Measurements from ENCODE around the gene RNH1. TPM values are rescaled to one million over a fixed set of nuclear protein-coding genes. Genes with fewer than 3 reads are reported as not detected.

RNH1 gene
- polyA plus RNA-seq, 3 donors: 381 to 445 (median 443) TPM

GRCh38 chr11:465896-466530 is 41.0 kb downstream of the RNH1 start:
- no peaks in the 10 kb centered on the region for H3K9me3 ChIP-seq (replicated peaks in 1 of 2; ENCODE audit: control insufficient read depth in 1 of 2, insufficient read depth in 1 of 2, low read length in 2 of 2)
- intact Hi-C loops (cut with micrococcal nuclease): no loop called here
- no peak overlapping the region for H2AFZ ChIP-seq (ENCODE audit: insufficient read depth, low read depth, low read length, poor library complexity, severe bottlenecking)
- no peak for TF ChIP-seq CTCF (IDR thresholded peaks at IDR 0.05)
- Mint-ChIP-seq H3K4me3 (no peak overlapping the region), H3K9me3 (peaks cover 0 to 4% (median 0%) of the 10 kb centered on the region in 7 donors), H3K4me1 (peaks cover 15% of the 10 kb centered on the region), H3K36me3 (peaks cover 13 to 23% of the 10 kb centered on the region in 2 donors), H3K27ac (peak overlapping the region in 4 of 7 donors; percentile 44 to 77 (median 61)), H3K27me3 (ENCODE audit: low read depth in 3 of 3) (no peaks in the 10 kb centered on the region)
- no peaks in the 10 kb centered on the region for H4K20me1 ChIP-seq (ENCODE audit: insufficient read depth, low read length)
- H3K9ac ChIP-seq (ENCODE audit: insufficient read depth, low read length, poor library complexity, severe bottlenecking): no peak overlapping the region
- no peaks in the 10 kb centered on the region for H3K79me2 ChIP-seq (ENCODE audit: insufficient read depth, low read length)
- H3K27ac ChIP-seq (ENCODE audit: low read depth in 1 of 2, low read length in 2 of 2): peak overlapping the region in 1 of 2 donors; percentile 27
- 78% methylated on average over 2 of the region's 9 CpGs for WGBS (ENCODE audit: insufficient coverage)
- peak; percentile 32 to 44 (median 41) for DNase-seq
- no peaks in the 10 kb centered on the region for H3K27me3 ChIP-seq (ENCODE audit: control insufficient read depth in 2 of 2, insufficient read depth in 2 of 2, low read length in 2 of 2)
- peaks cover 5 to 11% of the 10 kb centered on the region in 2 donors for H3K36me3 ChIP-seq (replicated peaks in 1 of 2; ENCODE audit: control insufficient read depth in 1 of 2, insufficient read depth in 2 of 2, low read length in 2 of 2)
- H3K4me1 ChIP-seq (ENCODE audit: control insufficient read depth in 1 of 2, insufficient read depth in 2 of 2, low read length in 2 of 2): peaks cover 10 to 14% of the 10 kb centered on the region in 2 donors
- no peak overlapping the region for H3K4me2 ChIP-seq (replicated peaks; ENCODE audit: extremely low read depth, low read length, poor library complexity, severe bottlenecking)
- no peak overlapping the region for H3K4me3 ChIP-seq (replicated peaks in 1 of 3; ENCODE audit: low read depth in 2 of 3, low read length in 3 of 3)

GRCh38 chr11:464316-464715 is 42.7 kb downstream of the RNH1 start:
- Mint-ChIP-seq H3K27me3 (ENCODE audit: low read depth in 3 of 3) (no peaks in the 10 kb centered on the region), H3K27ac (no peak overlapping the region), H3K4me3 (no peak overlapping the region), H3K4me1 (peaks cover 12% of the 10 kb centered on the region), H3K36me3 (peaks cover 22 to 32% of the 10 kb centered on the region in 2 donors), H3K9me3 (peaks cover 0 to 4% (median 0%) of the 10 kb centered on the region in 7 donors)
- H3K9ac ChIP-seq (ENCODE audit: insufficient read depth, low read length, poor library complexity, severe bottlenecking): no peak overlapping the region
- H3K4me1 ChIP-seq (ENCODE audit: control insufficient read depth in 1 of 2, insufficient read depth in 2 of 2, low read length in 2 of 2): peaks cover 10 to 14% of the 10 kb centered on the region in 2 donors
- DNase-seq: no peak
- intact Hi-C loops (cut with micrococcal nuclease): no loop called here
- no peak overlapping the region for H3K27ac ChIP-seq (ENCODE audit: low read depth in 1 of 2, low read length in 2 of 2)
- H4K20me1 ChIP-seq (ENCODE audit: insufficient read depth, low read length): no peaks in the 10 kb centered on the region
- WGBS (ENCODE audit: insufficient coverage): 98% methylated on average over 12 of the region's 24 CpGs
- H2AFZ ChIP-seq (ENCODE audit: insufficient read depth, low read depth, low read length, poor library complexity, severe bottlenecking): no peak overlapping the region
- no peaks in the 10 kb centered on the region for H3K79me2 ChIP-seq (ENCODE audit: insufficient read depth, low read length)
- no peaks in the 10 kb centered on the region for H3K9me3 ChIP-seq (replicated peaks in 1 of 2; ENCODE audit: control insufficient read depth in 1 of 2, insufficient read depth in 1 of 2, low read length in 2 of 2)
- H3K4me3 ChIP-seq (replicated peaks in 1 of 3; ENCODE audit: low read depth in 2 of 3, low read length in 3 of 3): no peak overlapping the region
- TF ChIP-seq CTCF (IDR thresholded peaks at IDR 0.05): no peak
- no peaks in the 10 kb centered on the region for H3K27me3 ChIP-seq (ENCODE audit: control insufficient read depth in 2 of 2, insufficient read depth in 2 of 2, low read length in 2 of 2)
- no peak overlapping the region for H3K4me2 ChIP-seq (replicated peaks; ENCODE audit: extremely low read depth, low read length, poor library complexity, severe bottlenecking)
- peaks cover 14 to 22% of the 10 kb centered on the region in 2 donors for H3K36me3 ChIP-seq (replicated peaks in 1 of 2; ENCODE audit: control insufficient read depth in 1 of 2, insufficient read depth in 2 of 2, low read length in 2 of 2)

Data from CD14-positive monocyte (primary cell).